Germinal center (tissue), 1 donor: ENCODE data around the gene FFAR3.

ENCODE experiments used
- DNase-seq: peaks from one replicate; pipeline ENCODE4 v3.0.0; 2012; ENCODE audit warnings: mixed read lengths, low spot score

Gene FFAR3

DNA sequence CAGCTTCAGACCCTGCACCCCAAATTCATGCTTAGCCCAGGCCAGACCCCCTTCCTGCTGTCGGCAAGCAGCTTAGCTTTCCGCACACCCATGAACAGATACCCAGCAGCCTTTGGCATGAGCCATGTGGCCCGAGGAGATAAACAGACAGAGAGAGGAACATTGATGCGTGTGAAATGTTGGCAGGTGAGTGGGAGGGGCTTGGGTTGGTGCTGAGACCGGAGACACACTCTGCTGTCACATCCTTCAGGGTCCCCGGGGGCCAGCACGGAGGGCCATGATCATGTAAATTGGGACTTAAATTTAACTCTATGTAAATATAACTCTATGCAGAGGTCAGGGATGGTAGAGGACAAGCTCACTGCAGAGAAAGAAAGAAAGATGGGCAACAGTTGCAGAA lies 27.8 kb upstream of the FFAR3 start:
- DNase-seq = peak; percentile 91

DNA sequence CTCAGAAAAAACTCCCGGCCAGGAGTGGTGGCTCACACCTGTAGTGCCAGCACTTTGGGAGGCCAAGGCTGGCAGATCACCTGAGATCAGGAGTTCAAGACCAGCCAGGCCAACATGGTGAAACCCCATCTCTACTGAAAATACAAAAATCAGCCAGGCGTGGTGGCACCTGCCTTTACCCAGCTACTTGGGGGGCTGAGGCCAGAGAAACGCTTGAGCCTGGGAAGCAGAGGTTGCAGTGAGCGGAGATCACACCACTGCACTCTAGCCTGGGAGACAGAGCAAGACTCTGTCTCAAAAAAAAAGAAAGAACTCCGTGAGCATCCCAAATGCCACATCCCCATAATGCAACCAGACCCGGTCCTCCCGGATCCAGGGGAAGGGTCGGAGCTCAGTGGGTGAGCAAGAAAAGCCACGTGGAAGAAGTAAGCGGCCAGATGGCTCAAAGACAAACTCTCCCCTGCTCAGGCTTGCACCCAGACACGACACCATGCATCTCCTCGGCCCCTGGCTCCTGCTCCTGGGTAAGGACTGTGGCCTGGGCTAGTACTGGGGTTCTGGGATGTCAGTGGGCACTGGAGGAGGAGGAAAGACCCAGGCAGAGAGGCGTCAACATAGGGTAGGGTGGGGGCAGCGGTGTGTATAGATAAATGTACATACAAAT lies 26.6 kb upstream of the FFAR3 start:
- no peak for DNase-seq

DNA sequence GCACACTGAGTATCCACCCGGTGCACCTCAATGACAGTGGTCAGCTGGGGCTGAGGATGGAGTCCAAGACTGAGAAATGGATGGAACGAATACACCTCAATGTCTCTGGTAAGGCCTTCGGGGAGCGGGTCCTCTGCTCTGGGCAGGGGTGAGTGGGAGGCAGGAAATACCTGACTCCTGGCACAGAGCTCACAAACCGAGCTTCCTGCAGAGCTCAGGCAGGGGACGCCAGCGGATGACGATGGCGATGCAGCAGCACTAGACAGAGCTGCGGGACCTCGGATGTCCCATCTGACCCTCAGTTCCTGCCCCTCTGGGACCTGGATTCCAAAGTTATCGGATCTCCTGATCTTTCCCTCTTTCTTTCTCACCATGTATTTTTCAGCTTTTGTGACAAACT lies 25.4 kb upstream of the FFAR3 start:
- DNase-seq = no peak

DNA sequence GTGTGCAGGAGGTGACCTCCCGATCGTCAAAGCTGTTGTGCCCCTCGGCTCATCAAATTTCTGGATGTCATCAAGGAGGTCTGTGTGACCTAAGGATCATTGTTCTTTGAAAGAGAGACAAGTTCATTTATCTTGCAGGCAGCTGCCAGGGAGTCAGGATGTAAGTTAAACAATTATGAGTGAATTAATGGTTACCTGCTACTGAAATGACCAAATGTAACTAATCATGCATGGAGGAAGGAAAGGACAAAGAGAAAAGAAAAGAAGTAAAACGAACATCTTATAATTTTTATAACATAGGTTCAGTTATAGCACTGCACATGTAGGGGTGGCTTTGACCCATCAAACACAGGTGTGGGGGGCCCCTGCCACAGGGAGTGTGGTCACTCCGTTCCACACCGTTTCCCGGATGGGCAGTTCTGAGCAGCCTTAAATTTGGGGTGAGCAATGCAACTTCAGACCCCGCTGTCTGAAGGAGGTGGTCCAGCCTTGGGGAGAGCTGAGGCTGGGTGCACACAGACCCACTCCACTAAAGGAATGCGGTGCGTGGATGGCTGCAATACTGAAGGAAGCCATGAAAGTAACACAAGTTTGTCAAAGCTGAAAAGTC lies 24.0 kb upstream of the FFAR3 start:
- no peak for DNase-seq

- DNase-seq = no peak
Measured at GRCh38 chr19:35336166-35336955, 21.9 kb upstream of the FFAR3 start.

- no peak for DNase-seq
Measured at GRCh38 chr19:35337097-35337983, 20.9 kb upstream of the FFAR3 start.

- DNase-seq = no peak
Measured at GRCh38 chr19:35337984-35338296, 20.3 kb upstream of the FFAR3 start.

- no peak for DNase-seq
Measured at GRCh38 chr19:35340431-35340830, 17.8 kb upstream of the FFAR3 start.

GRCh38 chr19:35341006-35341405 lies 17.3 kb upstream of the FFAR3 start:
- no peak for DNase-seq

GRCh38 chr19:35341565-35342225 lies 16.6 kb upstream of the FFAR3 start:
- DNase-seq = no peak

GRCh38 chr19:35342430-35342829 lies 15.8 kb upstream of the FFAR3 start:
- no peak for DNase-seq

- DNase-seq = no peak
Measured at GRCh38 chr19:35344511-35345031, 13.7 kb upstream of the FFAR3 start.

DNA sequence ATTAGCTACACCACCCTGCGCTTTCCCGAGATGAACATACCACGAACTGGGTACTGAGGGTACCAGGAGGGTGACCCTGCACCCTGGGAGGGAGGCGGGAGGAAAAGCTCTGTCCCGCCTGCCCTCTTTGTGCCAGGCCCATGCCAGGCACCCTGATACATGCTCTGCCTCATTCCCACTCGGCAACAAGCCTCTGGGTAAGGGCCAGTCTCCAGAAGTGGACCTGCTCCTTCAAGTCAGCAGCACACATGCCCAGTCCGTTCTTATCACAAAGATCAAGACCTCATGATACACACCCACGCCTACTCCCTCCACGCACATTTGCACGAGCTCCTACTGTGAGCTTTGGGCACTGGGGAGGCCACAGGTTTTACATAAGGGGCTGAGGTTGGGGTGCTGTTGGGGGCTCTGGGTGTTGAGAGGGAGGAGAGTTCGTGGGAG lies 12.6 kb upstream of the FFAR3 start:
- no peak for DNase-seq

DNA sequence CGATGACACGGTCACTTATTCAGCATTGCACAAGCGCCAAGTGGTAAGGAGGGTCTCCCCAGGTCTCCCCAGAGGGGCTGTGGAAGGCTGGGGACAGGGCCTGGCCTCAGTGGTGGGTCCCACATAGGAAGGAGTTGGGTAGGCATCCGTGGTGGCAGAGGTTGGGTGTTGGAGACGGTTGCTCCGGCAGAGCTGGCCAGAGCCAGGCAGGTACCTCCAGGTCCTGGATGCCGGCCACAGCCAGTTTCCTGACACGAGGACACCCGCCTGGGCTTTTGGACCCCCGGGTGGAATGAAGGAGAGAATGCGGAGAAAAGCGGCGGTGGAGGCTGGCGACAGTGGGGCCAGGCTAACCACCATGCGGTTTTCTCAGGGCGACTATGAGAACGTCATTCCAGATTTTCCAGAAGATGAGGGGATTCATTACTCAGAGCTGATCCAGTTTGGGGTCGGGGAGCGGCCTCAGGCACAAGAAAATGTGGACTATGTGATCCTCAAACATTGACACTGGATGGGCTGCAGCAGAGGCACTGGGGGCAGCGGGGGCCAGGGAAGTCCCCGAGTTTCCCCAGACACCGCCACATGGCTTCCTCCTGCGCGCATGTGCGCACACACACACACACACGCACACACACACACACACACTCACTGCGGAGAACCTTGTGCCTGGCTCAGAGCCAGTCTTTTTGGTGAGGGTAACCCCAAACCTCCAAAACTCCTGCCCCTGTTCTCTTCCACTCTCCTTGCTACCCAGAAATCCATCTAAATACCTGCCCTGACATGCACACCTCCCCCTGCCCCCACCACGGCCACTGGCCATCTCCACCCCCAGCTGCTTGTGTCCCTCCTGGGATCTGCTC lies 11.8 kb upstream of the FFAR3 start:
- no peak for DNase-seq

GRCh38 chr19:35347171-35347929 lies 10.9 kb upstream of the FFAR3 start, which contains the start of gene FFAR1:
FFAR1 (plus strand) TSS chr19:35347902; CDS start chr19:35351552, 3,650 bp downstream.
- peak; percentile 79 for DNase-seq

DNA sequence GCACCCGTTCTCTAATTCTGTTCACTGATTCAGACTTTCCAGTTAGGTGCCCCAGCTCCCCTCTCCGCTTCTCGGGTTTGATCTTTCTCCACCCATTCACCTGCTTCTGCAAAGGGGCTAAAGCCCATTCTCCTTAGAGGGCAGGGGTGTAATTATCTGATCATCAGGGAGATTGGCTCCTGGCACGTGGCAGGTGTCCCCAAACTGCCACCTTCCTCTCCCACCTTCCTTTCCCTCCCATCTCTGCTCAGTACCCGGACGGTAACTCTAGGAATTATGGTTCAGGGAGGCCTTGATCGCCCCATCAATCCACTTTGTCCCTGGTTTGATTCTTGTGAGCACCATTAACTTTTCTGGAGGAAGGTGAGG lies 10.3 kb upstream of the FFAR3 start:
- no peak for DNase-seq

DNA sequence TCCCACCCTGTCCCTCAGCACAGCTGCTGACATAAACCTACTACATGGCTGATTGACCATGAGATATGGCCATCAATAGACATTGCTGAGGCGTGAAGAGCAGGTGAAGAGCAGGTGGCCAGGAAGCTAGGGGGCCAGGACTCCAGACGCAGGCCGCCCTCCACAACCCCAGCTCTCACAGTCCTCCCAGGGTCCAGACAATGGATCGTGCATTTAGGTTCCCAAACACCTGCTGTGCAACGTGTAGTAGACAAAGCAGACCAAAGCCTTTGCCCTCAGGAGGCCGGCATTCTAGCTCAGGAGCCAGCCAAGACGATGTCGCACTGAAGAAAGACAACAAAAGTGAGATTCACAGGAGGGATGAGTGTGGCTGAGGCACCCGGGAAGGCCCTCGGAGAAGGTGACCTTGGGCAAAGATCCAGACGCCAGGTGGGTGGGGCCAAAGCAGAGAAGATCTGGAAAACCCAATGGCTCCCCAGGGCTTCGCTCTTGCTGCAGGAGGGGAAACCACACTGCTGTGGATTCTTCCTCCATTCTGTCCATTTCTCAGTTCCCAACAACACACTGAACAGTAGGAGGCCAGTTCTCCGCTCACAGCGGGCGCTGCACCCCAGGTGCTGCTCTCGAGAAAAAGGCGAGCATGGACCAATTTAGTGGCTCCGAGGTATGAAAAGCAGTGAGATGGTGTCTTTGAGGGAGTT lies 9.2 kb upstream of the FFAR3 start:
- DNase-seq = peak; percentile 61

- DNase-seq = no peak
Measured at GRCh38 chr19:35349614-35350521, 8.4 kb upstream of the FFAR3 start.
